G401.6 (cell line): ENCODE results near the gene NUDT16L1.

Experiments
- FAIRE-seq: peaks from 2 replicates; lab custom pipeline; 2012; peaks lifted over from hg19 to GRCh38; lab: Jason Lieb, UNC

Gene NUDT16L1

DNA sequence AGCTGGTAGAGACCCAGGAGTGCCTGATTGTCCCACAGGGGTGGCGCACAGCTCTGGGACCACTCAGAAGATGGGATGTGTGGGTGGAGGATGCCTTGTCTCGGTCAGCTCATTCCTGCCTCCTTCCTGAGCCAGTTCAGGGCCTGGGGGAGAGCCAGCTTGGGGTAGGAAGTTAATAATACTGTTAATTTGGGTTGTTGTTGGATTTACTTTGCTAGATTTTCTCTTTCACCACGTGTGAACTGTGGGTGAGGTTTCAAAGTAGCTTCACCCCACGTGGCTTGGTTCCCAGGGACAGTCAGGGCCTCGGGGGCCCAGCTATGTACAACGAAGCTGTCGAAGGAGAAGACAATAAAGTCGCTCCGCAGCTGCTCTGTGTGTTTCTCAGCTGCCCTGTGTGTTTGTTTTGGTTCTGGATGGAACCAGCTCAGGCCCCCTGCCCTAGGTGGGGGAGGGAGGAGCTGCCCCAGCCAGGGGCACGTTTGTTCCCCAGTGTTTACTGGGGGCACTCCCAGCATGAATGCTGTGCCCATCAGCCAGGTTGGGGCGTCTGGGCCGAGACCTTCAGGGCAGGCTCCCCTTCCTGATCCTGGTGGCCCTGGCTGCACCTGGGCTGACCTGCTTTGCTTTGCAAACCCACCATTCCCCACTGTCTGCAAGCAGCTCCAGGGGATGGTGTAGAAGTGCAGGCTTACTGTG, 2.3 kb downstream of the NUDT16L1 start:
- FAIRE-seq = no peak

DNA sequence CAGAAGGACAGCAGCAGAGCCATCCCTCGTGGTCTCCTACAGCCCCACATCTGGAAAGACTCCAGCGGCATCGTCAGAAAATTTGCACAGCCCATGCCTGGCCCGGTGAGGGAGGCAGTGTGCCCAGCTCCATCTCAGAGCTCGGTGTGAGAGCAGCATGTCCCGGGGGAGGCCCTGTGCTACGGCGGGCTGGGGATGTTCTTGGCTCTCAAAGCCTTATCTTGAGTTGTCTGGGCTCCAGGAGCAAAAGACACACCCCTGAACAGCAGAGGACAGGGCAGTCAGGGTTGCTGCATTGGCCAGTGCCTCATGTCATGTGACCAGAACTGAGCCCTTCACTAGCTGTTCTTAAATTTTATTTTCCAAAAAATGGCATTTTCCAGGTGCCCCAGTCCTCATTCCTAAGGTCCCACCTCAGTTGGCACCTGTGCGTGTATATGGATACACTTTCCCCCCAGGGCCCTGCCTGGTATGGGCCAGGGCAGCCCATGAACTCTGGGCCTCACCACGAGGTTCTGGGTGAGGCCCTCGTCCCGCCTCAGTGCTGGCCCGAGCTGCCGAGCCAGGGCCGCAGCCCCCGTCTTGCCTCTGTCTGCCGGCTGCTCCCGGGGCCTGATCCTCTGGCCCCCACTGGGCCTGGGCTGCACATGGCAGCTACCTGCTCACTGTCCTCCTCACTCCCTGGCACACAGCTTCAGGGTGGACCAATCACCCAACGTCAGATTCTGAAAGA, 3.0 kb downstream of the NUDT16L1 start:
- no peak for FAIRE-seq

DNA sequence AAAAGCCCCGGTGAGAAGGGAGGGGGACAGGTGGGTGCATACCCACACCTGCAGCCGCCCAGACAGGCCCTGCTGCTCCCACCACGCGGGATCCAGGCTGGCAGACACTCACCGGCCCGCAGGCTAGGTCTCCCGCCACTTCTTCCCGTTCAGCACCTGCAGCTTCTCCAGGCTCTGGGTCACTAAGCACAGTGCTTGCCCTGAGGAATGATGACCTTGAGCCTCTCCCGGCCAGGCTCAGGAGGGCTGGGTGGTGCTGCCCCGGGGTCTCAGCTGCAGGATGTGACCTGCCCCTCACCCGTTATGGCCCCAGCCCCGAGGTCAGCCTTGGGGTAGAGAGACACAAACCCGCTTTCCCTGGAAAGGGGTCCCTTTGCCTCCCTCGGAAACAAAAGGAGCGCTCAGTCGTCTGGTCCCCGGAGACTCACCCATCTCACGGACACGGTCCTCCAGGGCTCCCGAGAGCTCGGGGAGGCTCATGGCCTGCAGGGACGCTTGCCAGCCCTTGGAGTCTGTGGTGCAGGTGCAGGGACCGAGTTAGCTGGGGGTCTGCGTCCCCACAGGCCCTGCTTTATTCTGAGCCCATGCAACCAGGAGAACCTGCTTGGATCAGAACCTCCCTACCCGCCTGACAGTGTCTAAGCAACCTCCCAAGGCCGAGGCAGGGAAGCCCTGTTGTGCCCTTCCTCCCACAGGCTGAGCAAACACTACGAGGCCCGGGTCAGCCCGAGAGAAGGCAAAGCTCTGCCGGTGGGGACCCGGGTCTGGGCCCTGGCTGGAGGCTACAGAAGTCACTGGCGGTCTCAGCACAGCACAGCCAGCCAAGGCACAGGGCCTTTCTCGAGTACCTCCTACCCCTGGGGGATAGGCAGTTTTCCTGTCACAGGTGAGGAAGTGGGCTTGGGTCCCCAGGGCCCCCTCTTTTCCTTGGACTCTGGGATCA, 3.8 kb downstream of the NUDT16L1 start:
- no peak for FAIRE-seq

GRCh38 chr16:4697848-4698291, 4.5 kb downstream of the NUDT16L1 start:
- FAIRE-seq = no peak

- no peak for FAIRE-seq
Measured at GRCh38 chr16:4698321-4699045, 5.1 kb downstream of the NUDT16L1 start.

DNA sequence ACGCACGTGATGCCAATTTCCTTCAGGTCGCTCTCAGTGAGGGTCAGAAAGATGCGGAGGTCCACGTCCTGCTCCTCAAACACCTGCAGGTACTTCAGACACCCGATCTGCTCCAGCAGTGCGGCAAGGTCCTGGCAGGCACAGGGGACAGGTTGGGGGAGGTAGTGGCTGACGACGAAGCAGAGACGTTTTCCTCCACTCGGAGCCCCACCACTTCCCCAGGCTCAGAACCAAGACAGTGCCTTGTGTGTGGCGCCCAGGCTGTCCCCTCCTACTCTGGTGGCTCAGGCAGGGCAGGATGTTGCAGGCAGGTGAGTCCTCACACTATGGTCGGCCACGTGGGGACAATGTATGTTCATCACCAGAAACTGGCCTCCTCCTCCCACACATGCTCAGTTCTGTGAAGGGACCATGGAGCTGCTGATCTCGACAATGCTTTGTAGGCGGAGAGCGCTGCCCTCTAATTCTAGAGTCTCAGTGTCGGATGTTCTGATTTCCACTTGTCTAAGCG, 5.7 kb downstream of the NUDT16L1 start:
- no peak for FAIRE-seq

DNA sequence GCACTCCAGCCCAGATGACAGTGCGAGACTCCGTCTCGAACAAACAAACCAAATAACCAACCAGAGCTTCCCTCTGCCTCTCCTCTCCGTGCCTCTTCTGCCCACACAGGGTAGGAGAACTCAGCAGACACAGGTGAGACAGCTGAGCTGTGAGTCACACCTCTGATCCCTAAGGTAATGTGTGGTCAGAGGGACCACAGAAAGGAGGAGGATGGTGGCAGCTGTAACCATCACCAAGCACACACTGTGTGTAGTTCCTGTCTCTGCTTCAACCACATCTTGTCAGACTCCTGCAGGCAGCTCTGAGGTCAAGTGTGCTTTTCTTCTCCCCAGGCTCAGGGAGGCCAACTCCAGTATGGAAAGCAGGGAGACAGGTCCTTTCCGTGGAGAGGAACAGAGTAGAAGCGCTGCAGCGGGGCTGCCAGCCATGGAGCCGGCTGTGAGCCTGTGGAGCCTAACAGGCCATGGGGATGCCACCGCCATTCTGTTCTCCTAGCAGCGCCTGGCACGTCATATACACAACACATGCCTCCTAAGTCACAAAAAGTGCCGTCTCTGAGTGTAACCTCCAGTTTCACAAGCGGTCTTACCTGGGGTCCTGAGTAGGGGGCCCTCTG, 7.1 kb downstream of the NUDT16L1 start:
- FAIRE-seq = no peak

- no peak for FAIRE-seq
Measured at GRCh38 chr16:4700997-4701743, 7.8 kb downstream of the NUDT16L1 start.

GRCh38 chr16:4701791-4702465, 8.6 kb downstream of the NUDT16L1 start:
- FAIRE-seq = no peak

DNA sequence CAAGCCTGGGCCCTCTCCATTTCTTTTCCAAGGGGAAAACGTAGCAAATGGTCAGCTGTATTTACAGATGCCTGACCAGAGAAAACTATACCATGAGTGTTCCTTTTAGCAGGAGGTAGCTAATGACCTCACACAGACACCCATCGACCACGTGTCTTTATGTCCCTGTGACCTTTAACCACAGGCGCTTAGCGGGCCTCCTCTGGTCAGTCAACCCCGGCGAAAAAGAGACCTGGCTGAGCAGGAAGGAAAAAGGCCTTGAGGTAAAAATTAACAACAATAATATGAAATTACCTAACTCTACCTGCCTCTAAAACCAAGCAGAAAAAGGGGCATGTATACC, 9.1 kb downstream of the NUDT16L1 start:
- no peak for FAIRE-seq

- FAIRE-seq = no peak
Measured at GRCh38 chr16:4703906-4704305, 10.5 kb downstream of the NUDT16L1 start.

GRCh38 chr16:4704491-4704890, 11.1 kb downstream of the NUDT16L1 start:
- FAIRE-seq = no peak

- FAIRE-seq = no peak
Measured at GRCh38 chr16:4704913-4705312, 11.6 kb downstream of the NUDT16L1 start.

DNA sequence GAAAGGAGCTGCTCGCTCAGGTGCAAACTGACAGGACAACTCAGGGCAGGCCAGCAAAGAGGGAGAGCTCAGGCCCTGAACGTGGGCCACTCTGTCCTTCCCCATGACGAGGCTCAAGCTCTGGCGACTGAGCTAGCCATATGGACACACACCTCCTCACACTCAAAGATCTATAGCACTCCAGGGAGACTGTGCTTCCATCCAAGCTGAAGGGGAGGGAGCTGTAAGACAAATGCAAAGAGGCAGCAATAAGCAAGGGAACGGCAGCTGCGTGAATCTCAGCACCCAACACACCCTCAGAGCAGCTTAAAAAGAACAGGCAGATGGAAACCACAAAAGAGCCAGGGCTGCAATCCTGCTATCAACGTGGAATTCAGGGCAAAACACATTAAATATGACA, 13.5 kb downstream of the NUDT16L1 start:
- FAIRE-seq = no peak

GRCh38 chr16:4709481-4709880, 16.1 kb downstream of the NUDT16L1 start:
- FAIRE-seq = no peak

DNA sequence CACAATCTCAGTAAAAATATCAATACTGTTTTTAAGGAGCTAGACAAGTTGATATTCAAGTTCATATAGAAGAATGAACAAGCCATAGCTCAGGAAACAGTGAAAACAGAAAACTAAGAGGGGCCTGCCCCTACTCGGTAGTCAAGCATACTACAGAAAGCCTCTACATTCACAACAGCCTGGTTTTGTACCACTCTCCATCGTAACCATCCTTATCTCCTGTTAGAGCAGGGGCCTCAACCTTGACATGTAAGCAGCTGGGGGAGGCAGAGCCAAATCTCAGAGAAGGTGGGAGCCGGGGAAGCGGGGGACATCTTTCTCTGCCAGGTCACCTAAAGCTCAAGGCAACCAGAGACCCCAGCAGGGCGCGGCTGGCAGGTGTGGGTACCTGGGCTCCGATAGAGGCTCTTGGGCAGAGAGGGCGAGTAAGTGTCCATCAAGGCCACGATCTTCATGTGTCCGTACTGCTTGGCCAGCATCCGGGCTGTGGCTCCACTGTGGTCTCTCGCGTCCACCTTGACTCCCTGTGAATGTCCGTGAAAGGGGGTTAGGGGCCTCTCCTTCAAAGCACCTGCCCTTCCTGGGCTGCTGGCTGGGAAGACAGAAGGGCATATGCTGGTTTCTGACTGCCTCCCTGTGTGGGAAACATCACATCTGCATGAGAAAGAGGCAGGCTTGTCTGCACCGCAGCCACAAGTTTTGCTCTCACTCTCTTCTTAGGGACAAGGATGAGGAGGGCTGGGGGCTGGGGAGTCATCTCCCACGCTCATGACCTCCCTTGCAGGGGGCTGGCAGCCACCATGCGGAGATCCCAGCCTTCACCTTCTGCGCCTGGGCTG, 20.5 kb downstream of the NUDT16L1 start:
- FAIRE-seq = no peak

GRCh38 chr16:4714996-4715395, 21.6 kb downstream of the NUDT16L1 start:
- no peak for FAIRE-seq

DNA sequence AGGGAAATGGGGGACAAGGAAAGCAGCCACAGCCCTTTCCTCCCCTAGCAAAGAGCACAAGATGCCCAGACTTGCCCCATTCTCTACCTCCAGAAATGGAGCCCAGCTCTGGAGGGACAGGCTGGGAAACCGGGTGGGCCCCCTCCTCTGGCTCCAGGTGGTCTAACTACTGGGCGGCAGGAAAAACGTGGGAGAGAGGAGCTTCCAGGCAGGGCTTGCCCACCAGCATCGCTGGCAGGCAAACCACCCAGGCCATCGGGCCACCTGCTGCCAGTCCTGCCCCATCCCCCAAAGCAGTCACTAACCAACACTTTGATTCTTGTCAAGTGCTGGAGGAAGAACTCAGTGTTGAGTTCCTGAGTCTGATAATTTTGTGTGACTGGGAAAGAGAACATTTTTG, 25.1 kb downstream of the NUDT16L1 start:
- FAIRE-seq = no peak

DNA sequence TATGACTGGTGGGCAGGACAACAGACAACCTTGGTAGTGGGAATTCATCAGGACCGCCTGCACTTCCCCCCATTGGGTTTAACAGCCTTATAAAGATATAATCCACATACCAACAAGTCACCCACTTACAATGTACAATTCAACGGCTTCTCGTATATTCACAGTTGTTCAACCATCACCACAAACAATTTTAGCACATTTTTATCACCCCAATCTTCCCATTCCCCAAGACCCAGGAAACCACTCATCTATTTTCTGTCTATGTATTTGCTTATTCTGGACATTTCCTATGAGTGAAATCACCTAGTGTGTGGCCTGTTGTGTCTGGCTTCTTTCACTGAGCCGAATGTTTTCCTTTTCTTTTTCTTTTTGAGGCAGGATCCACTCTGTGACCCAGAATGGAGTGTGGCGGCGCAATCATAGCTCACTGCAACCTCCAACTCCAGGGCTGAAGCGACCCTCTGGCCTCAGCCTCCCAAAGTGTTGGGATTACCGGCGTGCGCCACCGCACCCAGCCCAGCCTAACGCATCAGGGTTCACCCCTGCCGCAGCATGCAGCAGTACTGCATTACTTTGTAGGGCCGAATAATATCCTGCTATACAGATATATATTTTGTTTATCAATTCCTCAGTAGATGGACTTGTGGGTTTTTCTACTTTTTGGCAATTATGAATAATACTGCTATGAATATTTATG, 29.9 kb downstream of the NUDT16L1 start:
- no peak for FAIRE-seq
